GM12878 (cell line): ENCODE results near the gene CHP2. TPM values are rescaled to one million over a fixed set of nuclear protein-coding genes. Genes with fewer than 3 reads are reported as not detected.

Source experiments
- ATAC-seq: fragments of 200-7000 bp; cut with Tn5 transposase; 3 replicates; pipeline ENCODE4 v1.9.1; 2020; ENCODE audit warnings: mild to moderate bottlenecking, moderate library complexity
- BruUV-seq: library from RNA; stranded (reverse); fragments of 400-500 nt; replicated peaks from 2 replicates; lab custom pipeline; 2021; lab: Mats Ljungman, UMichigan
- CTCF ChIA-PET: fragments of 300-600 bp; sonication (Branson Sonifier 250); formaldehyde crosslinking; extraction: SDS; loops from one replicate; lab custom pipeline; 2021; ENCODE audit warnings: inconsistent platforms; lab: Yijun Ruan, JAX
- POLR2A ChIA-PET: fragments of 350-600 bp; formaldehyde crosslinking; extraction: SDS; loops from one replicate; lab custom pipeline; 2021; ENCODE audit warnings: inconsistent platforms; lab: Charles Lee
- RAD21 ChIA-PET: fragments of 300-600 bp; sonication (Branson Sonifier 250); formaldehyde crosslinking; loops from one replicate; lab custom pipeline; 2023; ENCODE audit warnings: antibody characterized with exemption; ENCODE audit not compliant: unreplicated experiment; lab: Charles Lee
- SMC1A ChIA-PET: fragments of 300-600 bp; sonication (Branson Sonifier 250); formaldehyde crosslinking; loops from one replicate; lab custom pipeline; 2023; ENCODE audit not compliant: unreplicated experiment, uncharacterized antibody; lab: Charles Lee
- DNase-seq: peaks from one replicate; pipeline ENCODE4 v3.0.0-alpha.2; 2011; ENCODE audit warnings: low read depth, low spot score
- FAIRE-seq: peaks from 3 replicates; lab custom pipeline; 2011; peaks lifted over from hg19 to GRCh38; lab: Jason Lieb, UNC
- H2AFZ ChIP-seq: 2 replicates; pipeline ENCODE4 v1.6.0; 2011; ENCODE audit warnings: low read depth, low read length, control low read depth; ENCODE audit not compliant: control insufficient read depth
- H3K27ac ChIP-seq: 2 replicates; pipeline ENCODE4 v1.5.1; 2011; ENCODE audit warnings: control low read depth; ENCODE audit not compliant: control insufficient read depth, insufficient read depth
- H3K27me3 ChIP-seq, 2 experiments: replicated peaks in 1 of 2; 2 replicates each; pipeline versions ENCODE4 v1.6.0 to v1.6.1; 2011; ENCODE audit warnings: low read length in 1 of 2; ENCODE audit not compliant: control insufficient read depth in 2 of 2, insufficient read depth in 2 of 2
- H3K36me3 ChIP-seq, 2 experiments: 2 replicates each; pipeline ENCODE4 v1.5.1; 2011; ENCODE audit warnings: low read length in 1 of 2; ENCODE audit not compliant: control insufficient read depth in 2 of 2, insufficient read depth in 2 of 2
- H3K4me1 ChIP-seq: 2 replicates; pipeline ENCODE4 v1.6.1; 2011; ENCODE audit warnings: mild to moderate bottlenecking, low read length, moderate library complexity, mixed read lengths; ENCODE audit not compliant: control insufficient read depth, insufficient read depth
- H3K4me2 ChIP-seq: 2 replicates; pipeline ENCODE4 v1.6.0; 2011; ENCODE audit warnings: control low read depth; ENCODE audit not compliant: control insufficient read depth, insufficient read depth
- H3K4me3 ChIP-seq: fragments of 200-600 bp; sonication (generic); 2 replicates; pipeline ENCODE4 v1.5.1; 2016
- H3K79me2 ChIP-seq: 2 replicates; pipeline ENCODE4 v1.6.0; 2011; ENCODE audit warnings: low read length; ENCODE audit not compliant: control insufficient read depth, insufficient read depth
- H3K9ac ChIP-seq: 2 replicates; pipeline ENCODE4 v1.8.0; 2011; ENCODE audit warnings: low read length, control low read depth, mixed read lengths; ENCODE audit not compliant: control insufficient read depth, insufficient read depth
- H3K9me3 ChIP-seq: replicated peaks from 3 replicates; pipeline ENCODE4 v1.5.1; 2011; ENCODE audit warnings: mild to moderate bottlenecking, low read length; ENCODE audit not compliant: control insufficient read depth, insufficient read depth
- H4K20me1 ChIP-seq: 2 replicates; pipeline ENCODE4 v1.6.0; 2011; ENCODE audit not compliant: control insufficient read depth, insufficient read depth
- BCLAF1 ChIP-seq: fragments of 450-650 bp; IDR thresholded peaks from 2 replicates; pipeline ENCODE4 v1.6.1; 2017; ENCODE audit warnings: antibody characterized with exemption, mild to moderate bottlenecking, moderate library complexity
- CREM ChIP-seq: IDR thresholded peaks from 2 replicates; pipeline ENCODE4 v1.6.1; 2014; ENCODE audit warnings: antibody characterized with exemption, low read depth
- E4F1 ChIP-seq: fragments of 450-650 bp; IDR thresholded peaks from 2 replicates; pipeline ENCODE4 v1.6.1; 2018; ENCODE audit warnings: borderline replicate concordance, mild to moderate bottlenecking; ENCODE audit not compliant: partially characterized antibody
- GATAD2B ChIP-seq: fragments of 450-650 bp; conservative IDR thresholded peaks from 2 replicates; pipeline ENCODE4 v1.6.1; 2017; ENCODE audit warnings: low read depth, mild to moderate bottlenecking, moderate library complexity
- PML ChIP-seq: IDR thresholded peaks from 2 replicates; pipeline ENCODE4 v1.6.1; 2012; ENCODE audit warnings: low read length, inconsistent platforms
- POLR2A ChIP-seq: IDR thresholded peaks from 2 replicates; pipeline ENCODE4 v1.6.1; 2011; ENCODE audit warnings: low read depth, mild to moderate bottlenecking, low read length
- POU2F2 ChIP-seq: IDR thresholded peaks from 3 replicates; pipeline ENCODE4 v1.6.1; 2011; ENCODE audit warnings: low read depth, mild to moderate bottlenecking, low read length, borderline replicate concordance
- RELA ChIP-seq: fragments of 450-650 bp; IDR thresholded peaks from 2 replicates; pipeline ENCODE4 v1.8.0; 2014; ENCODE audit warnings: borderline replicate concordance; ENCODE audit not compliant: partially characterized antibody
- SP1 ChIP-seq: IDR thresholded peaks from one replicate; pipeline ENCODE4 v1.6.1; 2011; ENCODE audit warnings: low read depth, low read length
- SREBF2 ChIP-seq: IDR thresholded peaks from 2 replicates; pipeline ENCODE4 v1.6.1; 2012; ENCODE audit warnings: mild to moderate bottlenecking, low read length
- TARDBP ChIP-seq: IDR thresholded peaks from 2 replicates; pipeline ENCODE4 v1.6.1; 2016; ENCODE audit warnings: borderline replicate concordance
- ZBTB33 ChIP-seq: fragments of 450-650 bp; IDR thresholded peaks from 2 replicates; pipeline ENCODE4 v1.6.1; 2017; ENCODE audit warnings: mild to moderate bottlenecking
- ZBTB40 ChIP-seq: fragments of 450-650 bp; IDR thresholded peaks from 2 replicates; pipeline ENCODE4 v1.6.1; 2016; ENCODE audit warnings: mild to moderate bottlenecking, moderate library complexity, borderline replicate concordance
- WGBS: methylation state at CpG from one replicate; pipeline ENCODE4 v1.1.6; 2016; ENCODE audit warnings: low lambda C conversion rate; ENCODE audit not compliant: insufficient replicate concordance, insufficient coverage; ENCODE audit errors: missing lambda C conversion rate; 5-methylcytosine and 5-hydroxymethylcytosine counted together
- in situ Hi-C: fragments of 300-500 bp; cut with MboI; formaldehyde crosslinking; loops from 9 replicates; pipeline ENCODE4 v1.14.3; 2018; ENCODE audit warnings: mixed read lengths
- intact Hi-C: fragments of 100-400 bp; cut with micrococcal nuclease; formaldehyde crosslinking; loops from one replicate; pipeline ENCODE4 v1.14.2; 2022; ENCODE audit not compliant: unreplicated experiment
- polyA plus RNA-seq, 11 experiments: library from polyadenylated mRNA; depleted of rRNA in 4 of 11; unstranded in 6 of 11; stranded (reverse) in 5 of 11; fragments of >200 nt; fragmentation: Nextera tagmentation in 4 of 11; fragmentation: Illumina TruSeq in 1 of 11; extraction: Ambion mirVana in 4 of 11; extraction: Trizol in 1 of 11; gene quantifications; 1 replicate in 1 of 11; 2 replicates in 10 of 11; pipeline versions ENCODE4 v1.2.1 to v1.2.3, GENCODE V29; 2011 to 2016; ENCODE audit warnings: inconsistent platforms in 2 of 11, missing spikeins in 2 of 11, low read depth in 1 of 11
- total RNA-seq, 4 experiments: library from RNA; depleted of rRNA in 3 of 4; stranded (reverse); fragments of >200 nt in 3 of 4; fragmentation: Illumina TruSeq in 1 of 4; extraction: Trizol in 1 of 4; gene quantifications; 2 replicates each; pipeline versions ENCODE4 v1.2.1 to v1.2.3, GENCODE V29; 2013 to 2021

CHP2 gene
- total and polyA plus RNA-seq, 10 of the 15 experiments (the other 5 are each of a cell fraction or from before 2014, with no cell fraction given), result not detected

GRCh38 chr16:23757937-23758619, 3.3 kb downstream of the CHP2 start:
- SMC1A ChIA-PET, result no interaction called here
- FAIRE-seq, result no peak
- H2AFZ ChIP-seq, result no peak overlapping the region
- H4K20me1 ChIP-seq, result no peaks in the 10 kb centered on the region
- POLR2A ChIA-PET, result interaction anchor here (0.6 kb wide), 1 partner anchor 10 kb away, joined by 6 read pairs; no protein-coding TSS in a partner anchor
- RAD21 ChIA-PET, result no interaction called here
- H3K9ac ChIP-seq, result no peak overlapping the region
- 28% methylated on average over 6 of the region's 6 CpGs for WGBS
- no peak overlapping the region for H3K27ac ChIP-seq
- H3K36me3 ChIP-seq, result no peaks in the 10 kb centered on the region
- BruUV-seq, result no TSS peak
- intact Hi-C loops (no loop called here), in situ Hi-C loops (no loop called here)
- CTCF ChIA-PET, result no interaction called here
- no peak for DNase-seq
- H3K4me2 ChIP-seq, result no peak overlapping the region
- no peaks in the 10 kb centered on the region for H3K9me3 ChIP-seq
- H3K27me3 ChIP-seq, result peaks cover 0 to 10% of the 10 kb centered on the region in 2 experiments
- H3K79me2 ChIP-seq, result no peaks in the 10 kb centered on the region
- no peaks in the 10 kb centered on the region for H3K4me1 ChIP-seq
- H3K4me3 ChIP-seq, result no peak overlapping the region
- no peak for ATAC-seq
- no peak for TF ChIP-seq PML
- no peak for TF ChIP-seq SP1
- TF ChIP-seq SREBF2, result no peak
- no peak for TF ChIP-seq POU2F2
- TF ChIP-seq ZBTB33, result no peak
- no peak for TF ChIP-seq GATAD2B
- no peak for TF ChIP-seq CREM
- TF ChIP-seq TARDBP, result no peak
- TF ChIP-seq BCLAF1, result no peak
- no peak for TF ChIP-seq RELA
- TF ChIP-seq E4F1, result no peak
- no peak for TF ChIP-seq ZBTB40
- no peak for TF ChIP-seq POLR2A
